ENCODE results near the gene SLC44A5. TPM values are rescaled to one million over a fixed set of nuclear protein-coding genes. Genes with fewer than 3 reads are reported as not detected.
"Not testable (repeated sequence)": the region's sequence is repeated elsewhere in the genome, so short reads cannot be mapped to it uniquely, and the experiment has no call there.

Gene SLC44A5
- total RNA-seq, 1 donor from 2014 or later: 5.3 TPM

DNA sequence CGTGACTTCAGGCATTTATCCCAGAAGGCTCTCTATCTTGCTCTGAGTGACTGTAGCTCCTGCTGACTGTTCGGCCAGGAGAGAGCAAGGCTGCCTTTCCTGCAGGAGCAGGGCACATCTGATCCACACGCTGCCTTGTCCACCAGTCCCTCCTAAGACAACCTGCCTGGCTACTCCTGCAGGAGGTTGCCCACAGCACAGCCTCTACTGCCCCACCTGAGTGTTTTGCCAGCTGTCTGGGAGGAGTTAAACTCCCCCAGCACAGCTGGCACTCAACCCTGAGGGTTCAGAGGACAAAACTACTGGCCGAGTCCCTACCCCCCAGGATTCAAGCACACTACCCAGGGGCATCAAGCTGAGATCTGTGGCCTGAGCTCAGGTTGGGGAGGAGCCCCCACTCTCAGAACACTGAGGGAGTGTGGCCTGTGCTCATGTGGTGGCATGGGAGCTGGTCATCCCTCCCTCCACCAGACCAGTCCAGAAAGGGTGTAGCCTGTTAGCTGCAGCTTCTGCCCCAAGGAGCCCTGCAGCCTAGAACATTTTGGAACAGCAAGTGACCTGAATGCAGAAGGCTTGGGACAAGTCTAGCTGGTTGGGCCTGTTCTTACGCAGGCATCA, 237.3 kb downstream of the SLC44A5 start:
- DNase-seq (ENCODE audit: low spot score): no peak

DNA sequence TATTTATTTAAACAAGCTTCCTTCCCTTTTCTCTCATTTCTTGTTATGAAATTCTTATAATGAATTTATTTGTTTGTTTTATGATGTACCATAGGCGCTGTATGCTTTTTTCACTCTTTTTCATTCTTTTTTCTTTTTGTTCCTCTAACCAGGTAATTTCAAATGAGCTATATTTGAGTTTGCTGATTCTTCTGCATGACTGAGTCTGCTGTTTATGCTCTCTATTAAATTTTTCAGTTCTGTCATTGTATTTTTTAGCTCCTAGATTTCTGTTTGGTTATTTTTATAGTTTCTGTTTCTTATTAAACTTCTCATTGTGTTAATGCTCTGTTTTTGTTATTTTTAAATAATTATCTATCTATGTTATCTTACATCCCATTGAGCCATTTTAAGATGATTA, 244.3 kb downstream of the SLC44A5 start:
- DNase-seq (ENCODE audit: low spot score): no peak

DNA sequence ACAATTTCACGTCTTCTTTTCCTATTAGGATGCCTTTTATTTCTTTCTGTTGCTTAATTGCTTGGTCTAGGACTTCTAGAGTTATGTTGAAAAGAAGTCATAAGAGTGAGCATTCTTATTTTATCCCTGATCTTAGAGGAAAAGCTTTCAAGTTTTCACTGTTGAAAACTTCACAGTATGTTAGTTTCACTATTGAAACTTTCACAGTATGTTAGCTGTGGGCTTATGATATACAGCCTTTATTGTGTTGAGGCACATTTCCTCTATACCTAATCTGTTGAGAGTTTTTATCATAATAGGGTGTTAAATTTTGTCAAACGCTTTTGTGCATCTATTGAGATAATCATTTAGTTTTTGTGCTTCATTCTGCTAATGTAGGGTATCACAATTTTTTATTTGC, 249.7 kb downstream of the SLC44A5 start:
- no peak for DNase-seq (ENCODE audit: low spot score)

DNA sequence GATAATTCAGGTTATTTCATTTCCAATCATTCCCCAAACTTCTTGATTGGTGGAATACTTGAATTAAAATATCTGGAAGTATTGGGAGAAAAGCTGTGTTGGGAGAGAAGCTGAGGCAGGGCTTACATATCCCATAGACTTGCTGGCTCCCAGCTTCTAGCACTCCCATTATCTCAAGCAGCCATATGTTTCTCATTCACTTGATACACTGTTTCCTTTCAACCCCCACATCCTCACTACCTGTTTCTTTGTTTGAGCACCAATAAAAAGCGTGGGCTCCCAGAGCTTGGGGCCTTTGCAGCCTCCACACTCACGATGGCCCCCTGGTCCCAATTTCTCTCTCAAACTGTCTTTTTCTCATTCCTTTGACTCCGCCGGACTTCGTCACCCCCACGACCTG, 256.6 kb downstream of the SLC44A5 start:
- not testable (repeated sequence) for DNase-seq (ENCODE audit: low spot score)

DNA sequence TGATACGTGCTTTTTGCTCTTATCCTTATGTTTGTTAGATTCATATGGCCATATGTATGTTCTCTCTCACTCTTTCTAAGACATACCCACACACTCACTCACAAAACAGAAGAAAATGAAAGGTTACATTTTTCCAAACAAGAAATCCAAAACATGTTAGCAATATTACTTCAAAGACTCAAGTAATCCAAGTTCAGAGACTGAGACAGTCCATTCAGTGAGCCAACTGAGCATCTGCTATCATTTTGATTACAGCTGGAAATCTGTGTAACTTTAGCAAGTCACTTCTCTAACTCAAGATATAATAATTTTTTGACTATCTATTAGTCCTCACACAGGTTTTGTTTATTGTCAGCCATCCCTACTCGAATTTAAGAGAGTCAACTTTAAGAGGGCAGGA, 257.9 kb downstream of the SLC44A5 start:
- peak; percentile 65 for DNase-seq (ENCODE audit: low spot score)

DNA sequence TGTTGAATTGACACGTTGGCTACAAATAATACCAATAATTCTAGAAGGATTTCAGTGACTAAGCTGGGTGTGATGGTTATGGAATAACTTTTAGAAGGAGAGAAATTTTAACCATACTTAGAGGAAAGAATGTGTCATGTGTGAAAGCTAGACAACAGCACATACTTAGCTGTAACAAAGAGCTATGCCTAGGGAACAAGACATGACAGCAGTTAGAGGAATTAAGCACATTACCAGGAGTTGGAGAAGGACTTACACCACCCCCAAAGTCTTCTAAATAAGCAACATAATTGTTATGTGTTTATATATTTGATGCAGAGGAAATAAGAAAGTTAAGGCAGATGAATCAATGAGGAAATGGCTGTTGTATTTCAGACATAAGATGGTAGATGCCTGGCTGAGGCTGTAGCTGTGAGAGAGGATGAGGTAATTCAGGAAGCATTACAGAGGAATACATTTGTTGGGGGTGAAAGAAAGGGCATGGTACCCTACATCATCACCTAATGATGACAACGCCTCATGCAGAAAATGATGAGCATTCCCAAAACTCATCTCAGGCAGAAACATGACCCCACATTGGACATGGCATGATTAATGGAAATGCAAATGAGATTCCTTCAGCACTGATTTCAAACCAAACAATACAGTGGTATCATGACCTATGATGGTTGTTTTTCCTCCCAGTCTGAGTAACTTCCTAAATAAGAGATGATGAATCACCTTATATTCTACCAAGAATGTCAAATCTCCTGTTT, 265.2 kb downstream of the SLC44A5 start:
- DNase-seq (ENCODE audit: low spot score): no peak

DNA sequence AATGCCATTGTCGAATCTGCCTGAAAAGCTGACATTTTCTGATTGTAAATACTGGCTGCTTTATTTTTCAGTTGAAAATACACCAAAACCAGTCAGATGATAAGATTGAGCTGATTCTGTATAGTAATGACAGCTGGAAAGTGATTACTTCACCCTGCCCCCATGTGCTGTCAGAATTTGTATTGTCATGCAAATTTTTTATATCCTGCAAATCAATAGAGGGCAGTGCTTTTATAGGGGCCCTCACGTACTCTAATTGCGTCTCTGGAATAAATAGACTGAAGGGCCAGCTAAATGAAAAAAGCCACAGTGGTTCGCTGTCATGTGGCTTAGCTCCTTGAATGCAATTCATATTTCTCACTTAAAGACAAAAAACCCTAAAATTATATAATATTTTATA, 268.1 kb downstream of the SLC44A5 start:
- no peak for DNase-seq (ENCODE audit: low spot score)

DNA sequence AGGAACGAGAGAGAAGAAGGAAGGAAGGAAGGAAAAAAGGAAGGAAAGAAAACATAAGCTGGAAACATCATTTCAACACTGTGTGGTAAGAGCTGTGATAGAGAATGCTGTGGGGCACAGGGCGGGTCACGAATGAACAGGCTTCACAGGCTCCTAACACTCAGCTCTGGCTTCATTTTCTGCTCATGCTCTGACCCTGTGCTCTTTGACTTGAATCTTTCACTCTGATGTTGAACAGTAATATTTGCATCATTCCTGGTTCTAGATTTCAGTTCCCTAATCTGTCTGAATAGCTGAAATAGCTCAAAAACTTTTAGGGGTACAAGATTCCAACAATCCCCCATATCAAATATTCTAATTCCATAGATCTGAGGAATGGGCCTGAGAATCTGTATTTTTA, 269.4 kb downstream of the SLC44A5 start:
- no peak for DNase-seq (ENCODE audit: low spot score)

DNA sequence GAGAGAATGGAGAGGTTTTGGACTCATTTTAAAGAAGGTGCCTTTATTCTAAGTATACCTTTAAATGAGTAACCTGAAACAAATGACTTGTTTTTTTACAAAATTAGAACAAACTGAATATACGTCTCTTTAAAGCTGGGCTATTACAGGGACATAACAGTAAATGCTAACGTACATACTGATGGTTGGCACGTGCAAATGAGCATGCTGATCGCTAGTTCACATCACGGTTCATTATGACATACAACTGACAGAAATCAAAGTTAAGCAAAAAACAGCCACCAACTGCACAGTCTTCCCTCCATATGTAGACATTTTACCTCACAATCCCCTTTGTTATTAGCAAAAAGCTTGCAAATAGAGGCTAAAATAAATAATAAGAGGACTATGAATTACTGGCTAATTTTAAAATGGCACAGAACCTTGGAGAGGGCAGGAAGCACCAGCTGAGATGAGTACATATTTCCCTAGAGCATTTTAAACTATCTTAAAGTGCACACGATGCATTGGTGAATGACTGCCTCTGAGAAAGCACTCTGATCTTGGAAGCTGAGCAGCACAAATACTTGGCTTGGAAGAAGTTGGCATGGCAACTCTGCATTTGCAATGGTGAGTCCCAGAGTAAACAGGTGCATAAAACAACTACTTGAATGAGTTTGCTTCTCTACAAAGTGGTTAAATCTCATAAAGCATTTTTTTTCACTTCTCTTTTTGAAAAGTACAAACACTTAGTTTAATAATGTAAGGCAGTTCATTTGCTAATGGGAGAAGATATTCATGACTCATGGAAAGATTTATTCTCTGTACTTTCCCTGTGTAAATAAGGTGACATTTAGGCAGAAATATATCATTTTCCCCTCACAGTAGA, 272.1 kb downstream of the SLC44A5 start:
- no peak for DNase-seq (ENCODE audit: low spot score)

DNA sequence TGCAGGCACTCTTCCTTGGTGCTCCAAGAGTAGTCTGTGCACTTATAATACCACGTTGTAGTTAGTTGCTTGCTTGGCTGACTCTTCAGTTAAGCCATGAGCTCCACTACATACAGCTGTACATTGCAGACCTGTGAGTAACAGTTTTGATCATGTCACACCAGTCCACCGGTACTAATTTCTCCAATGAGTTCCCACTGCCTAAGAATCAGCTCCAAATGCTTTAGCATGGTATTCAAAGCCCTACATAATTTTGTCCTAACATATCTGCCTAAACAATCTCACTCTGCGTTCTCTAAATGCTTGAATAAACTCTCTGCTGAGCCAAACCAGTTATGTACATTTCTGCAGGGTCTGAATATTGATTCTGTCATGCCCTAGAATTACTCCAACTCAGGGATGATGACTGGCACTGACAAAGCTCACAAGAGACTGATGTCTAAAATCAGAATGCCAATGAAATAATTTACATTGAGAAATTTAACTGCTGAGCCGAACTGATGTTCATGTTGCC, 276.0 kb downstream of the SLC44A5 start:
- no peak for DNase-seq (ENCODE audit: low spot score)

DNA sequence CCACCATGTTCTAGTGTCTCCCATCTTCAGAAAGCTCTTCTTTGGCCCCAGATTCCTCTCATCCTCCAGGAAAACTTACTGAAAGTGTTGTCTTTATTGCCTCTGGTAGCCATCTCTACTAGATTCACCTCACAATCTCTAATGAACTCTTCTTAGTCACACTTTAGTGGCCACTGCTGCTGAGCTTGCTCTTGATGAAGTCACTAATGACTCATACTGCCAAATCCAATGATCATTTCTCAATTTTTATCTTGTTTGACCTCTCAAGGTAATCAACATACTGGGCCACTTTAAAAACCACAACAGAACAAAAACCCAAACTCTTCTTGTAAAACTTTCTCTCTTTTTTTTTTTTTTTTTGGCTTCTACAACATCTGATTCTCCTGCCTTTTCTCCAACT, 280.3 kb downstream of the SLC44A5 start:
- DNase-seq (ENCODE audit: low spot score): no peak

DNA sequence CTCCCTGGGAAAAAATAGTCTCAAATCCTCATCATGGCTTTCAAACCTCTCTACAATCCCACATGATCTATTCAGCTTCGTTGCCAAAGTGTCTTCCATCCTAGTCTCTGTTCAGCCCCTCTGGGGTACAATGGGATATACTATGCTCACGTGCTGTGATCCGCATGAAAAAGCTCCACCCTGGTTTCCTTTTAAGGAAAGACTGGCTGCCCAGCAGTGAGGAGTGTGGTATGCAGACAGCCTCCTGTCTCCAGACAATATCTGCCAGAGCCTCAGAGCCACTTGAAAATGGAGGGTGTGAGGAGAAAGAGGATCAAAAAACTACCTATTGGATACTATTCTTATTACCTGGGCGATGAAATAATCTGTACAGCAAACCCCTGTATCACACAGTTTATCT, 282.2 kb downstream of the SLC44A5 start:
- no peak for DNase-seq (ENCODE audit: low spot score)

DNA sequence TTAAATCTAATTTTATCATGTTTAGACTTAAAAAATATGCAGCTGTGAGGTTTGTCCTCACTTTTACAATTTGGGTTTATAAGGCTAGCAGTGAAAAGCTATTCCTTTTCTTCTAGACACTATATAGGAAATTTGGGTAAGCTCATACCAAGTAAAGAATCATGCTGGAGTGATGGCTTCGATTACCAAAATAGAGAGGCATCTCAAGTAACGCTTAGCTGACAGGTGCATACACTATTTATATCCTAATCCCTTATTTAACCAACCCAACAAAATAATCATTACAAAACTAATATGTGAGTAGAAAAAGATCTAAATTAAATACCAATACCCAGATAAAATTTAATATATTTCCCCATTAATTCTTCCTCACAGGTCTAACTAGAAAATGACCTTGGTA, 283.5 kb downstream of the SLC44A5 start:
- no peak for DNase-seq (ENCODE audit: low spot score)

DNA sequence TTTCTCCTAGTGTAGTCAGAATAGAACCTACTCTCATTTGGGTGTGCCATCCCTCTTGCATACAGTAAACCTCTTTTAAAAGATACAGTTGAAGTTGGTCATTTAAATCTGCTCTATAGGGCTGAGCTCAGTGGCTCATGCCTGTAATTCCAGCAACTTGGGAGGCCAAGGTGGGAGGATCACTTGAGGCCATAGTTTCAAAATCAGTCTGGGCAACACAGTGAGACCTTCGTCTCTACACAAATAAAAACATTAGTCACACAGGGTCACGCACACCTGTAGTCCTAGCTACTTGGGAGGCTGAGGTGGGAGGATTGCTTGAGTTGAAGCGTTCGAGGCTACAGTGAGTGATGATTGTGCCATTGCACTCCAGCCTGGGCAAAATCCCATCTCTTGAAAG, 292.9 kb downstream of the SLC44A5 start:
- no peak for DNase-seq (ENCODE audit: low spot score)

DNA sequence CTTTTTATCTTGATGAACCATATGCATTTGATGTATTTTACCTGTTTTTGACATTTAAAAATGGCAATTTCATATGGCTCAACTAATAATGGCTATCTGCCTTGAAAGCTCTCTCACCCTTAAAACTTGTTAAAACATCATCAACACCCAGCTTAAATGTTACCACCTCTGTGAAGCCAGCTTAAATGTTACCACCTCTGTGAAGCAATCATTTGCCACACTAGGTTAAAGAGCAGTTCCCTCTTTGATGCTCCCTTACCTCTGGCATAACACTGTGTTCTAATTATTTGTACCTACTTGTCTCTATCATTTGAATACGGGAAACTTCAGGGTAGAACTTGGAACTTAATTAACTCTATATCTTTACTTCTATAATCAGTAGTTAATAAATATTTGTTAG, 294.7 kb downstream of the SLC44A5 start:
- no peak for DNase-seq (ENCODE audit: low spot score)

DNA sequence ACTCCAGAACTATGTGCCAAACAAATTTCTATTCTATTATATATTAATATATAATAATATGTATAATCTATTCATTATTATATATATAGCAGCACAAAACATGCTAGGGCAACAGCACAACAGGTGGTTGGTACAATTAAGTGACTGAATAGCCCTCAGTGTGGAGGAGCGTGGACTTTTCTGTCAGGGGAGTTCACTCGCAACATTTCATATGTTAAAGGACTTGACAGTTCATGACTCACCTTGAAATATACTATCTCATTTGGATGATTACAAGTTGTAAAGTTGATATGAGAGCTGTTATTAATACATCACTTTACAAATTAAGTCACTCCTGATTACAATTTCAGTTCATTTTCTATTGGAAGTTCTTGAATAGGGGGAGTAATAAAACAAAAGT, 298.3 kb downstream of the SLC44A5 start:
- no peak for DNase-seq (ENCODE audit: low spot score)

DNA sequence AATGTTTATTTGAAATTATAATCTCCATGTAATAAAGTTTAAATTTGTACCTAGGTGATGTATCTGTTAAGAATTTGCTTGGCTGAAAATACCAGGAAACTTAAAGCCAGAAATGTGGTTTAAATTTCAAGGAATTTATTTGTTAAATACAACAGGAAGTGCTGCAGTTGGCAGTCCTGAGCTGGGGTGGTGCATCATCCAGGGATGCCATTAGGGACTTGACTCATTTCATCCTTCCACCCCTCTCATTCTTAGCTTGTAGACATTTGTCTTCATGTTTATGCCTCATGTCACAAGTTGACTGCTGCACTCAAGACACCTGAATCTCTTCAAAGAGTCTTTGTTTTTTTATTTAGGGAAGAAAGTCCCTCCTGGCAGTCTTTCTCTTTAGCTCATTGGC, 300.8 kb downstream of the SLC44A5 start:
- DNase-seq (ENCODE audit: low spot score): no peak

DNA sequence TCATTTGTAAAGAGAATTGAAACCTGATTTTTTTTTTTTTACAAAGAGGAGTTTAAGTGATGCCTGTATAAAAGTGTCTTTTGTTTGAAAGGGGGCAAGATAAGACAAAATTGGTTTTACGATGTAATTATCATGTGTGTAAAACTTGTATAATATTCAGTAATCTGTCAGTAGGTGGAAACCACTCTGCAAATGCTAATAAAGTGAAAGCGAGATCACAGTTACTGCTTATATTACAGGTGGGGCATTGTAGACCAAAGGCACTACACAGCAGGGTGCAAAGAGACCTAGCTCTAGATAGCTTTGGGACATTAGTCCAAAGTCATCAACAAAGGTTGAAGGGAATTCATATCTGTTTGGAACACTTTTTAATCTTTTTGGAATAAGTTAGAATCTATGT, 302.5 kb downstream of the SLC44A5 start:
- DNase-seq (ENCODE audit: low spot score): no peak

DNA sequence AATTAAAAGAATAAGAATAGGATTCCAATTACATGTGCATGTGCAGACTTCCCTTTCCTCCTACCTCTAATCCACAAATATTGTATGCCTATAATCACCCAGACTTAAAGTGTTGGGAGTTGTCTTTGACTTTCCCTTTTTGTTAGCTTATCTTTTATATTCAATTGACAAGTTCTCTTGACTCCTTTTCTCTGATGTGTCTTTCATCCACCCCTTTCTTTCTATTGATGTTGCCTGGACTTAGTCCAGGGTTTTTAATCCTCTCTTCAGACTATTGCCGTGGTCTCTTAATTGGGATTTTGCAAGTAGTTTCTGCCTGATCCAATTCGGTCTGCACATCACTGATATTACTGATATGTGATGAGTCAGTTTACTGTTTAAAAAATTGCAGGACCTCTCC, 305.9 kb downstream of the SLC44A5 start:
- DNase-seq (ENCODE audit: low spot score): no peak

DNA sequence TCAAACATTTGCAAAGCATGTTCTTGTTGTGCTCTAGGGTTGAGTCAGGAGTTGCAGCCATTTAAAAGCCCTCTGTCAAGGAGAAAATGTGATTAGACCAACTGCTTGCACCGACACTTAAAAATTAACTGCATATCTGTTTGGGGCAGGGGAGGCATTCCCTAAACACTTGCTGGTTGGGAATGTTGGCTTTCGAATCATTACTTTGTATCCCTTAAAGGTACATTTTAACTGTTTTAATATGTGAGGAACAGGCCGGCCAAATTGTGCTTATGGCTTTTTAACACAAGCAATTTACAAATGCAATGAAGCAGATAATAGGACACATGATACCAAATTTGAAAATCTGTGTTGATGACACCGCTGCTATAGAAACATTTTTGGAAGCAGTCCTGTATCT, 317.6 kb downstream of the SLC44A5 start:
- DNase-seq (ENCODE audit: low spot score): no peak

DNA sequence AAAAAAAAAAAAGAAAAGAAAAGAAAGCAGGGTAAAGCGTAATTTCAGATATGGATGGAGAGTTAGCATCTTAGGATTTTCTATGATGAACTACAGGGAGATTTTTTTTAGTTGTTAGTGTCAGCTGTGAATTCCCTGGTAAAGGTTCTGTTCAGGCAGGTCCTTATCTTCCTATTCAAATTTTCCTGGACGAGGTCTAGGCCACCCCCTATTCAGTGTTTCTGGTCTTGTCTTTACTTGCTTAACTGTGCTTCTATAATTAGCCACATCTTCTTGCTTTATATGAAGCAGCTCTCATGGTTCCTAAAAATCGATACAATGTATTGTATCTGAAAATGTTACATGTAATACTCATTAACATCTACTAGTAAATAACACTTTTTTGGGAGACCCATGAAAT, 318.9 kb downstream of the SLC44A5 start:
- no peak for DNase-seq (ENCODE audit: low spot score)

DNA sequence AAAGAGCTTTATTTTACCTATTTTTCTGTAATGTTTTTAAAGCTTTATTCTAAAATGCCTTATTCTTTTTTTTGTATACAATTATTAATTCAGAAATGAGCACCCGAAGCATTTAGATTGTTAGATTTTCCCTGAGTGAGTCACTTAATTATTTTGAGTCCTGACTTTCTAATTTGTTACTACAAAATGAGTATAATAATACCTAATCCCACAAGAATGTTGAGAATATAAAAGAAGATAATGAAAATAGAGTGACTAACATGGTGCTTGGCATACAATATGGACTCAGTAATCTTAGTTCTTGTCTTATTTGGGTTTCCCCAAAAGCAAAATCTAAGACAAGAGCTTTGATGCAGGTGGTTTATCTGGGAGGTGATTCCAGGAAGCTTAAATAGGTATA, 334.5 kb downstream of the SLC44A5 start:
- DNase-seq (ENCODE audit: low spot score): no peak
